GM12892 (cell line): ENCODE measurements around the gene DNAJC19.

Experiments used
- POLR2A ChIP-seq: IDR thresholded peaks from 2 replicates; pipeline ENCODE4 v1.6.1; 2011; ENCODE audit warnings: low read depth, low read length, control low read depth
- POLR2AphosphoS5 ChIP-seq: IDR thresholded peaks from 2 replicates; pipeline ENCODE4 v1.6.1; 2011; ENCODE audit warnings: low read depth, low read length, control low read depth
- TAF1 ChIP-seq: IDR thresholded peaks from 2 replicates; pipeline ENCODE4 v1.6.1; 2011; ENCODE audit warnings: low read depth, mild to moderate bottlenecking, control low read depth, low read length, borderline replicate concordance

DNA sequence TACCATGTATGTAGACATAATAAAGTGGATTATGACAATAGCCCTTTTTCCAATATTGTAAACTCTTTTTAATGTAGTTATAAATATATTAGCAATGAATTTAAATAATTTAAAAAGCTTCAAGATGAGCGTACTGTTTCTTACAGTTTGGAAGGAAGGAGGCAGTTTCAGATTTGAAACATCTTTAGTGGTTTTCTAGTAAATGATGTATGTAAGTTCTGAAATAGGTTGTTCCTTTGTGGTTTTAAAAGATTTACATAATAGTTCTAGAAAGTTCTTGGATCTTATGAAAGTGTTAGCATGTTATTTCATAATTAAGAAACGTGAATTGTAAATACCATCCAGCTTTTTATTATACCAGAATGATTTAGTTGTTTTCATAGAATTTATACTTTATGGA lies 16.0 kb downstream of the DNAJC19 start:
- TF ChIP-seq POLR2A (no peak), POLR2AphosphoS5 (no peak), TAF1 (no peak)
